Loucy (cell line): ENCODE data around the gene BDP1.

ENCODE experiments used
- EZH2phosphoT487 ChIP-seq: fragments of 200-600 bp; IDR thresholded peaks from 2 replicates; pipeline ENCODE4 v1.6.1; 2018; ENCODE audit warnings: antibody characterized with exemption, mild to moderate bottlenecking, moderate library complexity, borderline replicate concordance
- TF ChIP-seq, protein P1 (sequence below): fragments of 200-600 bp; sonication (generic); conservative IDR thresholded peaks from 2 replicates; pipeline ENCODE4 v1.5.1; 2014; ENCODE audit warnings: mild to moderate bottlenecking, antibody characterized with exemption, low read length

DNA sequence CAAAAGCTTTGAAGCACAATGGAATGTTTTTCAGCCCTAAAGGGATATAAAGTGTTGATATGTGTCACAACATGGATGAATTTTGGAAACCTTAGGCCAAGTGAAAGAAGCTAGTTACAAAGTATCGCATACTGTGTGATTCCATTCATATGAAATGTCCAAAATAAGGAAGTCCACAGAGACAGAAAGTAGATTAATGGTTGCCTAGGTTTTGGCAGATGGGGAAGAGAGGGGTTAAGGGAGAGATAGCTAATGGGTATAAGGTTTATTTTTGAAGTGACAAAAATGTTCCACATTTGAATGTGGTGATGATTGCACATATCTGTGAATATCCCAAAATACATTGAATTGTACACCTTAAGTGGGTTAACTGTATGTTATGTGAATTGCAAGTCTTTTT, 74.2 kb downstream of the BDP1 start:
- TF ChIP-seq, protein P1, sequence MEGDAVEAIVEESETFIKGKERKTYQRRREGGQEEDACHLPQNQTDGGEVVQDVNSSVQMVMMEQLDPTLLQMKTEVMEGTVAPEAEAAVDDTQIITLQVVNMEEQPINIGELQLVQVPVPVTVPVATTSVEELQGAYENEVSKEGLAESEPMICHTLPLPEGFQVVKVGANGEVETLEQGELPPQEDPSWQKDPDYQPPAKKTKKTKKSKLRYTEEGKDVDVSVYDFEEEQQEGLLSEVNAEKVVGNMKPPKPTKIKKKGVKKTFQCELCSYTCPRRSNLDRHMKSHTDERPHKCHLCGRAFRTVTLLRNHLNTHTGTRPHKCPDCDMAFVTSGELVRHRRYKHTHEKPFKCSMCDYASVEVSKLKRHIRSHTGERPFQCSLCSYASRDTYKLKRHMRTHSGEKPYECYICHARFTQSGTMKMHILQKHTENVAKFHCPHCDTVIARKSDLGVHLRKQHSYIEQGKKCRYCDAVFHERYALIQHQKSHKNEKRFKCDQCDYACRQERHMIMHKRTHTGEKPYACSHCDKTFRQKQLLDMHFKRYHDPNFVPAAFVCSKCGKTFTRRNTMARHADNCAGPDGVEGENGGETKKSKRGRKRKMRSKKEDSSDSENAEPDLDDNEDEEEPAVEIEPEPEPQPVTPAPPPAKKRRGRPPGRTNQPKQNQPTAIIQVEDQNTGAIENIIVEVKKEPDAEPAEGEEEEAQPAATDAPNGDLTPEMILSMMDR: no peak
- no peak for TF ChIP-seq EZH2phosphoT487
